ENCODE results near the gene LMX1B.
"Not testable (repeated sequence)": the region's sequence is repeated elsewhere in the genome, so short reads cannot be mapped to it uniquely, and the experiment has no call there.

DNA sequence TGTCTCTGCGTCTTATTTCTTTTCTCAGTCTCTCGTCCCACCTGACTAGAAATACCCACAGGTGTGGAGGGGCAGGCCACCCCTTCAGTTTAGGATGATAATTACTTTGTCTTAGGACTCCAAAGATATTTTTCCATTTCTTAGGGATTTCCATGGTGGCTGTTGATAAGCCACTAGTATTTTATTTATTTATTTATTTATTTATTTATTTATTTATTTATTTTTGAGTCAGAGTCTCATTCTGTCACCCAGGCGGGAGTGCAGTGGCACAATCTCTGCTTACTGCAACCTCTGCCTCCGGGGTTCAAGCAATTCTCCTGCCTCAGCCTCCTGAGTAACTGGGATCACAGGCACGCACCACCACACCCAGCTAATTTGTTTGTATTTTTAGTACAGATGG lies 103.7 kb downstream of the LMX1B start:
- not testable (repeated sequence) for TF ChIP-seq CTCF (conservative IDR thresholded peaks at IDR 0.05); ZFX (IDR thresholded peaks at IDR 0.05)

Data from C4-2B (cell line).